ENCODE data around the gene TMEM150B.

GRCh38 chr19:55264531-55264930 is 60.6 kb downstream of the TMEM150B start:
- TF ChIP-seq CTCF (IDR thresholded peaks at IDR 0.05) = no peak
- TF ChIP-seq POLR2A (IDR thresholded peaks at IDR 0.05) = no peak

Data from uterus (tissue), 2 donors.